ENCODE results near the gene CORO7.

The CORO7 gene

DNA sequence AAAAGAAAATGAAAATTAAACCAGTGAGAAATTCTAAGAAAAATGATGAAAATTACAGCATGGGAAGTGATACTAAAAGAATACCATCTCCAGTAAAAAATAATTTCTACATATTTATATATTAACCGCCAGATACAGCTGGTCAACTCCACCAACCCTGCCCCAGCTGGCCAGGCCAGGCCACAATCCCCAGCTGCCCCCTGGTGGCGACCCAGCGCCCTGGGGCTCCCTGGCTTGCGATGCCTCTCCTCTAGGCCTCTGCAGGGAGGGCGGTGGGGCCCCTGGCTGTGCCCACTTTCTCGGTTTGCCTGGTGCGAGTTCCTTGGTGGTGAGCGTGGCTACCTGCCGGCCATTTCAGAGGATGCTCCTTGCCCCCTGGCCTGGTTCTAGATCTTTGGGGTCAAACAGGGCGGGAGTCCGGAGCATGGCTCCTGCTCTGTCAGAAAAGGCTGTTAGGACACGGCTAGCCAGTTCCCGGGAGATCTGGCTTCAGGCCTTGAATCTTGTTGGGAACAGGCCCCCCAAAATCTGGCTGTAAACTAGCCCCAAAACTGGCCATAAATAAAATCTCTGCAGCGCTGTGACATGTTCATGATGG, 86.0 kb downstream of the CORO7 start:
- H3K27ac ChIP-seq (ENCODE audit: low read depth, low read length), result no peak overlapping the region
- H3K4ac ChIP-seq (ENCODE audit: low read depth, low read length), result no peak overlapping the region
- no peaks in the 10 kb centered on the region for H3K27me3 ChIP-seq (ENCODE audit: insufficient read depth, low read length, poor library complexity)
- no peak overlapping the region for H3K9ac ChIP-seq (ENCODE audit: low read length)
- no peak overlapping the region for H3K4me3 ChIP-seq (ENCODE audit: low read length)
- no peak overlapping the region for H2BK15ac ChIP-seq (replicated peaks; ENCODE audit: low read depth)
- H2BK5ac ChIP-seq (ENCODE audit: low read length), result no peak overlapping the region
- no peak overlapping the region for H3K23ac ChIP-seq (ENCODE audit: low read length)
- no peaks in the 10 kb centered on the region for H3K79me1 ChIP-seq (ENCODE audit: low read length)
- H4K5ac ChIP-seq (ENCODE audit: low read length), result no peak overlapping the region
- DNase-seq, result peak; percentile 62
- no peak overlapping the region for H3K56ac ChIP-seq (ENCODE audit: low read length)
- H3K18ac ChIP-seq (ENCODE audit: low read length), result no peak overlapping the region
- no peaks in the 10 kb centered on the region for H3K36me3 ChIP-seq (ENCODE audit: control insufficient read depth, insufficient read depth, low read length)
- no peaks in the 10 kb centered on the region for H3K4me1 ChIP-seq (ENCODE audit: control insufficient read depth, low read depth, low read length)
- H2AK5ac ChIP-seq (ENCODE audit: low read length), result no peak overlapping the region
- no peak overlapping the region for H2BK120ac ChIP-seq (ENCODE audit: low read depth, low read length)
- no CpG with 5 or more reads among the region's 14 CpGs for WGBS (ENCODE audit: extremely low coverage, insufficient coverage, low lambda C conversion rate)
- no peak overlapping the region for H3K4me2 ChIP-seq (ENCODE audit: low read length)
- H4K8ac ChIP-seq (ENCODE audit: low read depth, low read length), result no peak overlapping the region
- H3K79me2 ChIP-seq (ENCODE audit: control insufficient read depth, insufficient read depth, low read length), result no peaks in the 10 kb centered on the region

DNA sequence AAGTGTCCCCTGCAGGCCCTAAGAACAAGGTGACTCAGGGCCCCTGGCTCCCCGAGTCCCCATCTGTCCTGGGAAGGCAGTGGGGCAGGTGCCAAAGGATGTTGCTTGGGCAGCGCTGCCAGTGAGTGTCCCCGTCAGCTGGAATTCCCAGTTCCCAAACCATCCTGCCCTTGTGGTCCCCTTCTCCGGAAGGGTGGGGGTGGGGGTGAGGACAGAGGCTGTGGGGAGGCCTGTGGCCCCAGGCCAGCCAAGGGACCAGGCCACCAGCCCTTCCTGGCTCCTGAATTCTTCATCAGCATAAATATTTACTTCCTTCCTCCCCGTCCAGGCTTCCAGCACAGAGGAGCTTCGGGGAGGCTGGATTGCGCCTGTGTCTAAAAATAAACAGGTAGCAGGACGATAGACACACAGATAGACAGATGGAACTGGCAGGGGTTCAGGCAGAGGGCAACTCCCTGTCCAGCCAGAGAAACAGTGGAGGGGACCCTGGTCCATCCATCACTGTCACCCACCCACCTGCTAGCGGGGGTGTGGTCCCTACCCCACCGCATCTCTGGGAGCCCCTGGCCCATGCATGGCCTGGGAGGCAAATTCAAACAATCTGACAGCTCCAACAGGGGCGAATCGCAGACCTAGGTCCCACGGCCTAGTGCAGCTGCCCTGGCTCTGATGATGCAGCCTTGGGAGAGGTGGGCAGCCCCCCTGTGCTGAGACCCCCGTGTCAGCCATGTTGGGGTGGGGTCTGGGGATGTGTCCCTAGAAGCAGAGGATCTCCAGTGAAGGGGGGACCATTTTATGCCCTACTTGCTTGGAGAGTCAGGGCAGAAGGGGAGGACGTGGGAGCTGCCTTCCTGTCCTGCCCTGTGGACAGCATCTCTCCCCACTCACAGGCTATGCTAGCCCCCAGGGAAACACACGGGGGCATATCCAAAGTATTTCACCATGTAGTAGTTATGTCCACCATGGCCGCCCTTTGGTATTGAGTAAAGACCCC, 87.3 kb downstream of the CORO7 start:
- Histone ChIP-seq H3K27ac (ENCODE audit: low read depth, low read length) (no peak overlapping the region), H3K4me3 (ENCODE audit: low read length) (no peak overlapping the region), H3K56ac (ENCODE audit: low read length) (peak overlapping the region; percentile 76), H3K27me3 (ENCODE audit: insufficient read depth, low read length, poor library complexity) (no peaks in the 10 kb centered on the region), H4K8ac (ENCODE audit: low read depth, low read length) (no peak overlapping the region), H4K5ac (ENCODE audit: low read length) (no peak overlapping the region), H2BK15ac (replicated peaks; ENCODE audit: low read depth) (no peak overlapping the region), H2BK120ac (ENCODE audit: low read depth, low read length) (no peak overlapping the region), H3K23ac (ENCODE audit: low read length) (no peak overlapping the region), H3K79me1 (ENCODE audit: low read length) (peaks cover 5% of the 10 kb centered on the region), H3K9ac (ENCODE audit: low read length) (peak overlapping the region; percentile 73), H3K4me1 (ENCODE audit: control insufficient read depth, low read depth, low read length) (no peaks in the 10 kb centered on the region), H3K18ac (ENCODE audit: low read length) (peak overlapping the region; percentile 9), H3K79me2 (ENCODE audit: control insufficient read depth, insufficient read depth, low read length) (peaks cover 7% of the 10 kb centered on the region), H3K4me2 (ENCODE audit: low read length) (no peak overlapping the region), H2AK5ac (ENCODE audit: low read length) (no peak overlapping the region), H3K36me3 (ENCODE audit: control insufficient read depth, insufficient read depth, low read length) (no peaks in the 10 kb centered on the region), H3K4ac (ENCODE audit: low read depth, low read length) (no peak overlapping the region), H2BK5ac (ENCODE audit: low read length) (no peak overlapping the region)
- DNase-seq, result no peak
- WGBS (ENCODE audit: extremely low coverage, insufficient coverage, low lambda C conversion rate), result no CpG with 5 or more reads among the region's 17 CpGs

DNA sequence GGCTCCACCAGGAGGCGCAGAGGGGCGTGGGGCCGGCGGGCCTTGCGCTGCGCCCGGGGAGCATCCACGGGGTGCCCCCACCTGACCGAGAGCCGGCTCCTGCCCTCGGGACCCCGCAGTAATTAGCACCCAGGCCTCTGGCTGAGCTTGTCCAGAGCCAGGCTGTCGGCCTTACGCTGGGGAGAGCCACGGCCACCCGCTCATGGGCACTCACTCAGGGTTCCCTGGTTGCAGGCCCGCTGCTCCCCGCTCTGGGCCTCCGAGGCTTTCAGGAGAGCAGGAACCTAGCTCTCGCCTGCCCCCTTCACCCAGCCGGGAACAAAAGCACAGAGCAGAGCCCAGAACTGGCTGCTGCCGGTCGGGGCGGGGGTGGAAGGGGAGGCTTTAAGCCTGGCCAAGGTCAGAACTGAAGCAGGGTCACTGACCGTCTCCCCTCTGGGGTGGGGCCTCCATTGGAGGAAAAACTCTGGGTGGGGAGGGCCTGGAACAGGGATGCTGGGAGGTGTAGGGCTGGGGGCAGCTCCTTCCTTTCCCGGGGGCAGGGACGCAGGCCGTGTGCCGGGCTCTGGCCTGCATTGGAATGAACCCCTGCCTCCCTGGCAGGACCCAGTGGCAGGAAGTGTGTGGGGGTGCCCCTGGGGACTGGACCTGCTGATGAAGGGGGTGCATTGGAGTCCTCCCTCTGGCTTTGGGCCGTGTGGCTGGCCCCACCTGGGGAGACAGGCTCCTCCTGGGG, 88.2 kb downstream of the CORO7 start:
- H3K79me1 ChIP-seq (ENCODE audit: low read length), result peaks cover 7% of the 10 kb centered on the region
- H2BK5ac ChIP-seq (ENCODE audit: low read length), result no peak overlapping the region
- peak overlapping the region; percentile 42 for H3K4me2 ChIP-seq (ENCODE audit: low read length)
- H3K4ac ChIP-seq (ENCODE audit: low read depth, low read length), result peak overlapping the region; percentile 29
- peak; percentile 94 for DNase-seq
- H3K4me3 ChIP-seq (ENCODE audit: low read length), result peak overlapping the region; percentile 23
- H3K79me2 ChIP-seq (ENCODE audit: control insufficient read depth, insufficient read depth, low read length), result peaks cover 7% of the 10 kb centered on the region
- H2BK120ac ChIP-seq (ENCODE audit: low read depth, low read length), result peak overlapping the region; percentile 19
- peak overlapping the region; percentile 73 for H3K9ac ChIP-seq (ENCODE audit: low read length)
- peak overlapping the region; percentile 76 for H3K18ac ChIP-seq (ENCODE audit: low read length)
- H4K8ac ChIP-seq (ENCODE audit: low read depth, low read length), result no peak overlapping the region
- no peaks in the 10 kb centered on the region for H3K36me3 ChIP-seq (ENCODE audit: control insufficient read depth, insufficient read depth, low read length)
- no peaks in the 10 kb centered on the region for H3K27me3 ChIP-seq (ENCODE audit: insufficient read depth, low read length, poor library complexity)
- no peak overlapping the region for H4K5ac ChIP-seq (ENCODE audit: low read length)
- no peak overlapping the region for H2AK5ac ChIP-seq (ENCODE audit: low read length)
- no peak overlapping the region for H3K27ac ChIP-seq (ENCODE audit: low read depth, low read length)
- peak overlapping the region; percentile 84 for H3K56ac ChIP-seq (ENCODE audit: low read length)
- peaks cover 3% of the 10 kb centered on the region for H3K4me1 ChIP-seq (ENCODE audit: control insufficient read depth, low read depth, low read length)
- peak overlapping the region; percentile 48 for H3K23ac ChIP-seq (ENCODE audit: low read length)
- no CpG with 5 or more reads among the region's 30 CpGs for WGBS (ENCODE audit: extremely low coverage, insufficient coverage, low lambda C conversion rate)
- no peak overlapping the region for H2BK15ac ChIP-seq (replicated peaks; ENCODE audit: low read depth)

DNA sequence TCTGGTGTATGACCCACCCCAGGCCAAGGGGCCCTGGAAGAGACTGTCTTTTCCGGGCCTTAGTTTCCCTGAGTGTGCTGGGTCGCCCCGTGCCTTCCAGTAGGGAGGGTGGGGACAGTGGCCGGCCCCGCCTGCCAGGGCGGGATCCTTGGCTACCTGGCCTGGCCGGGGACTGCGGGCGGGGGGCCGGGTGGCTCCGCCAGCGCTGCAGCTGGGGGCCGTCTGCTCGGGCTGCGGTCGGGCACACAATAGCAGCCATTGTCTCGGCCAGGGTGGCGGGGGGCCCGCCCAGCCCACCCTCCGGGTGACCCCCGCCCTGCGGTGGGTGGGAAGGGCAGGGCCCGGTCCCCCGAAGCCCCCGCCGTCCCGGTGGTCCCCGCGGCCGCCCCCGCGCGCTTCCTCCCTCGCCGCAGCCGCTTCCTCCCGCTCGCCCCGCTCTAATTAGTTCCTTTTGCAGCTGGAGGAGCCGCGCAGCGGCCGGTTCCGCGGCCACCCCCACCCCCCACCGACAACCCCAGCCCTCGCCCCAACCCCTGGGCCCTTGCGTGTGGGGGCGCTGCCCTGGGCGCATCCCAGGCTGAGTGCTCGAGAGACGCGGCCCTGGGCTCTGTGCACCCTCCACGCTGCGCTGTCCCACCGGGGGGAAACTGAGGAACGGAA, 88.9 kb downstream of the CORO7 start:
- H3K9ac ChIP-seq (ENCODE audit: low read length), result peak overlapping the region; percentile 73
- no peak overlapping the region for H3K27ac ChIP-seq (ENCODE audit: low read depth, low read length)
- H3K4me1 ChIP-seq (ENCODE audit: control insufficient read depth, low read depth, low read length), result peaks cover 3% of the 10 kb centered on the region
- no CpG with 5 or more reads among the region's 57 CpGs for WGBS (ENCODE audit: extremely low coverage, insufficient coverage, low lambda C conversion rate)
- no peak overlapping the region for H4K8ac ChIP-seq (ENCODE audit: low read depth, low read length)
- H3K4me3 ChIP-seq (ENCODE audit: low read length), result peak overlapping the region; percentile 23
- peak overlapping the region; percentile 42 for H3K4me2 ChIP-seq (ENCODE audit: low read length)
- H2BK5ac ChIP-seq (ENCODE audit: low read length), result no peak overlapping the region
- H3K56ac ChIP-seq (ENCODE audit: low read length), result peak overlapping the region; percentile 84
- H3K23ac ChIP-seq (ENCODE audit: low read length), result peak overlapping the region; percentile 48
- no peak overlapping the region for H4K5ac ChIP-seq (ENCODE audit: low read length)
- H3K36me3 ChIP-seq (ENCODE audit: control insufficient read depth, insufficient read depth, low read length), result no peaks in the 10 kb centered on the region
- H3K79me1 ChIP-seq (ENCODE audit: low read length), result peaks cover 9% of the 10 kb centered on the region
- no peak overlapping the region for H2AK5ac ChIP-seq (ENCODE audit: low read length)
- no peak overlapping the region for H2BK15ac ChIP-seq (replicated peaks; ENCODE audit: low read depth)
- peak overlapping the region; percentile 76 for H3K18ac ChIP-seq (ENCODE audit: low read length)
- H3K4ac ChIP-seq (ENCODE audit: low read depth, low read length), result peak overlapping the region; percentile 29
- DNase-seq, result no peak
- H2BK120ac ChIP-seq (ENCODE audit: low read depth, low read length), result peak overlapping the region; percentile 19
- H3K27me3 ChIP-seq (ENCODE audit: insufficient read depth, low read length, poor library complexity), result no peaks in the 10 kb centered on the region
- peaks cover 11% of the 10 kb centered on the region for H3K79me2 ChIP-seq (ENCODE audit: control insufficient read depth, insufficient read depth, low read length)

DNA sequence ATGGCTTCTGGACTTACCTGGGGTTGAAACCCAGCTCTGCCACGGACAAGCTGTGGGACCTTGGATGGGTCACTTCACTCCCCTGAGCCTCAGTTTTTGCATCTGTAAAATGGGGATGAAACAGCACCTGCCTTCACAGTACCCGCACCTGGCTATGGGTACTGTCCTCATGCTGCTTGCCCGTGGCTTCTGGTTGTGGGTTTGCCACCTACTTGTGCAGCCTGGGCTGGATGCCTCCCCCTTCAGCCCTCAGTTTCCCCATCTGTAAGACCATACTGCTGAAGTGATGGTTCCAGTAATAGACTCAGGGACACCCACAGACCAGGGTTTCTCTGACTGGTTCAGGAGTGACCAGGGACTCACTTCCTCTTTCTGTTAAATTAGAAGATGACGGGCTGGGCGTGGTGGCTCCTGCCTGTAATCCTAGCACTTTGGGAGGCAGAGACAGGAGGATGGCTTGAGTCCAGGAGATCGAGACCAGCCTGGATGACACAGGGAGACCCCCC, 91.1 kb downstream of the CORO7 start:
- Histone ChIP-seq H4K5ac (ENCODE audit: low read length) (no peak overlapping the region), H3K4me1 (ENCODE audit: control insufficient read depth, low read depth, low read length) (peaks cover 3% of the 10 kb centered on the region), H4K8ac (ENCODE audit: low read depth, low read length) (no peak overlapping the region), H3K18ac (ENCODE audit: low read length) (no peak overlapping the region), H2BK120ac (ENCODE audit: low read depth, low read length) (no peak overlapping the region), H3K27me3 (ENCODE audit: insufficient read depth, low read length, poor library complexity) (no peaks in the 10 kb centered on the region), H2BK15ac (replicated peaks; ENCODE audit: low read depth) (no peak overlapping the region), H2AK5ac (ENCODE audit: low read length) (no peak overlapping the region), H3K4me3 (ENCODE audit: low read length) (no peak overlapping the region), H2BK5ac (ENCODE audit: low read length) (no peak overlapping the region), H3K9ac (ENCODE audit: low read length) (no peak overlapping the region), H3K27ac (ENCODE audit: low read depth, low read length) (no peak overlapping the region), H3K4ac (ENCODE audit: low read depth, low read length) (no peak overlapping the region), H3K79me2 (ENCODE audit: control insufficient read depth, insufficient read depth, low read length) (peaks cover 20% of the 10 kb centered on the region), H3K56ac (ENCODE audit: low read length) (no peak overlapping the region), H3K79me1 (ENCODE audit: low read length) (peaks cover 10% of the 10 kb centered on the region), H3K4me2 (ENCODE audit: low read length) (no peak overlapping the region), H3K23ac (ENCODE audit: low read length) (no peak overlapping the region), H3K36me3 (ENCODE audit: control insufficient read depth, insufficient read depth, low read length) (no peaks in the 10 kb centered on the region)
- WGBS (ENCODE audit: extremely low coverage, insufficient coverage, low lambda C conversion rate), result no CpG with 5 or more reads among the region's 6 CpGs
- no peak for DNase-seq

All from mesendoderm (in vitro differentiated cells).